Stimulated activated naive CD8-positive, alpha-beta T cell treated with anti-CD3 and anti-CD28 coated beads, Interleukin-15, Interleukin-2, amounts not matched to agents 100 U/mL and 50 U/mL, for 24 hours (primary cell): ENCODE results near the gene CPEB2.

ENCODE experiments used
- ATAC-seq: fragments of 150-1000 bp; cut with Tn5 transposase; one replicate; pipeline ENCODE4 v1.10.0; 2021
- DNase-seq: peaks from one replicate; pipeline ENCODE4 v3.0.0; 2021

CPEB2 gene

DNA sequence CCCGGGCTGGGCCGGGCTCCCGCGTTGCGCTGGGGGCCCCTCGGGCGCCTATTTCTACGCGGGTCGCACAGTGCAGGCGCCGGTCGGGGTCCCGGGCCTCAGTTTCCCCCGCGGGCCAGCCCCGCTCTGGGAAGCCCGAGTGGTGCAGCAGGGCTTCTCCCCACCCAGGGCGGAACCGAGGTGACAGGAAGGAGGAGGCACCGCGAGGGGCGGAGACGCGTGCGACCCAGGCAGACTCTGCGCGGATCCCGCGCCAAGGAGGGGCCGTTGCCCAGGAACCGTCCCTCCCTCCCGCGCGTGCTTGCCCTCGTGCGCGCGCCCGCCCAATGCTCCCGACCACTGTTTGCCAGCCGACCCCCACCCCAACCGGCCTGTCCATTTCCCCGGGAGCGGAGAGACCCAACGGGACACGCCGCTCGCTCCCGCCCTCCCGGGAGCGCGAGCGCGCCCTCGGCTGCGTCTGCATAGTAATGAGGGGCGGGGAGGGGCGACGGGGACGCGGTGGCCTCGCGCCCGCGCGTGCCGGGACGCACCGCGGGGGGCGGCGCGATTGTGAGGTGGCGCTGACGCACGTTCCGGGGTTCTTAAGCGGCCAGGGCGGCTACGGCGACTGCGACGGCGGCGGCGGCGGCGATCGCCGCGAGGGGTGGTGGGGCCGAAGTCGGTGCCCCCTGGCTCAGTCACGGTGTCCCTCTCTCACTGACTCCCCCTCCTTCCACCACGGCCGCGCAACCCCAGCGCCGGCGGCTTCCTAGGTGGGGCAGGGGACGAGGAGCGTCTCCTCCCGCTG is at the start of gene CPEB2:
TSS of gene CPEB2 (plus strand) at position 613 of the 790 bp plus-strand sequence. CDS start 193 bp downstream, outside the sequence.
- DNase-seq, result peak; percentile 91
- ATAC-seq, result peak; percentile 78

DNA sequence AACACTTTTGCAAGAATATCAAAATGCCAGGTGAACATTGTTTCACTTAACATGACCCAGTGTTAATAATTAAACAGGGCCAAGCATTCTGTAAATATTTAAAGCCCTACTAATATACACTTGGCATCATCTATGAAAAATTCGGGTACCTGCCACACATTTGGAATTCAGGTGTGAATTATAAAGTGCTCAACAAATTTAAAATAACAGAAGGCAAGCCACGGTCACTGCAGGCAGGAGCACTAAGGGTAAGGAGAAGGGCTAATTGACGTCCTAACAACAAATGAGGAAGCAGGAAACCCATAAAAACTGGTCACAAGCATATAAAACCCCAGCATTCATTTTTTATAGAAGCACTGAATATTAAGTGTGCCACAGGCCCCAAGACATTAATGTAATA is 43.8 kb upstream of the CPEB2 start:
- ATAC-seq (no peak), DNase-seq (no peak)

DNA sequence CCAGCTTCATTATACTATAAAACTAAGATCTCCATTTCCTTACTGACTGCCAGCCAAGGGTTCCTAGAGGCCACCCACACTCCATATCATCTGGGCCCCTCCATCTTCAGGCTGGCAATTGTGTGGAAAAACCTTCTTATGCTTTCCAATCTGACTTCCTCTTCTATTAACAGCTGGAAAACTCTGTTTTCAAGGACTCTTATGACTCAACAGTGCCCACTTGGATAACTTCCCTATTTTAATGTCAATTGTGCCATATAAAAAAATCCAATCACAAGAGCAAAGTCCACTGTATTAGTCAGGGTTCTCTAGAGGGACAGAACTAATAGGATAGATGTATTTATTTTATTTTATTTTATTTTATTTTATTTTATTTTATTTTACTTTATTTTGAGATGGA is 41.0 kb upstream of the CPEB2 start:
- no peak for DNase-seq
- ATAC-seq, result no peak

DNA sequence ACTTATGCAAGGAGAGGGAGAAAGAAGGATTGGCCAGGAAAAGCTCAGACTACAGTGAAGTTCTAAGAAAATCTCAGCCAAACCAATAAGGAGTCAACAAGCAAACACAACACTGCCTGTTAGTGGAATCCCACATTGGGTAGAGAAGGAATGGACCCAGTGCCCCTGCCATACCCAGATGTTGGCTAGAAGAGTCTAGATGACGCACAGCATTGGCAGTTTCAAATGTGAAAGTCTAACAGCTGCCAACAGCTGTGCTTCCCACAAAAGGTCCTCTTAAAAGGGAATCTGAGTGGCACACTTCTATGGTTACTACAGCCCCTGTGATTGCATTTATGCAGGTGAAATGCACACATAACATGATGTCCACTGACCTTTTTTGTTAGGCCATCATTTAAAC is 37.2 kb upstream of the CPEB2 start:
- ATAC-seq, result no peak
- DNase-seq, result no peak

DNA sequence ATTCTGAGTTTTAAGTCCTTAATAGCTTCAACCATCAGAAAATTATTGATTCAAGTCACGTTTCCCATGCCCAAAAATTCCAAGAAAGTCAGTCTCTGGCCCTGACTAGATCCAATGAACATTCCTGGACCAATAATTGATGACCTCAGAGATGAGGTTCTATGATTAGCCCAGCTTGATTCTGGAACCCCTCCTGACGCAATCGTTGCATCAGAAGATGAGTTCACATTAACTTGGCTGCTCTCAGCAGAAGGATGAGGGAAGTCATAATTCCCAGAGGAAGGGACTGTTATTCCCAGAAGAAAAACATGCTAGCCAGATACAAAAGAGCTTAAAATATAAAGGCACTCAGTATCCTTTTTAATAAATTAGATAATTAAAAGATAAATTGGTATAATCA is 34.3 kb upstream of the CPEB2 start:
- DNase-seq (no peak), ATAC-seq (no peak)

DNA sequence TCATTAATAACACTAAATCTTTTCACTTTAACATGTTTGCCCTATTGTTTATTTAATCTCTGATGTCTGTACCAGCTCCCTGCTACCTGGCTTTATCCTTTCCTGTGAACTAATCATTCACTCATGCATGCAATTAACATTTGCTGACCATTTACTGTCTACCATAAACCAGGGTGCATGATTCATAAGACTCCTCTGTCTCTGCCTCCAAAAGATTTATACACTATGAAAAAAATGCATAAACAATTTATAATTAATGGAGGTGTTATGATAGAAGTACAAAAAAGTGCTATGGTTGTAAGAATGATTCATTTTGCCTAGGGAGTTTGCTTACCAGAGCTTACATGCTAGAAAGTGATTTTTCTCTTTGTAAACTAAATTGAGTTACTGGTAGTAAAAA is 24.5 kb upstream of the CPEB2 start:
- ATAC-seq (no peak), DNase-seq (no peak)

DNA sequence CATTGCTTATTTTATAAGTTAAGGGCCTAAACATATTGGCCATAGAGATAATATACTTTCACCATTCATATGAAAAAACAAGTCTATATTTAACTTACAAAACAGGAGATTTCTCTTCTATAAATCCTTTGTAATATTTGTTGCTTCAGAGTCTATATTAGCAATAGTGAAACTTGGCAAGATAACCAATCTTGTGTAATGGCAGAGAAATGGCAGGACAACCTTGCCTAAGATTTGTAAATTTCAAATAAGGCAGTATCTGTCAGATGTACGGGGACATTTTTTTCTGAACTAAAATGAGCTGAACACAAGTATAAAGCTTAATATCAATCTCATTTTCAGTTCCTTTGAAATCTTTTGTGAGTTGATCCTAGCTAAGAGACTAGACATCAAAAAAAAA is 17.8 kb upstream of the CPEB2 start:
- DNase-seq (no peak), ATAC-seq (no peak)

DNA sequence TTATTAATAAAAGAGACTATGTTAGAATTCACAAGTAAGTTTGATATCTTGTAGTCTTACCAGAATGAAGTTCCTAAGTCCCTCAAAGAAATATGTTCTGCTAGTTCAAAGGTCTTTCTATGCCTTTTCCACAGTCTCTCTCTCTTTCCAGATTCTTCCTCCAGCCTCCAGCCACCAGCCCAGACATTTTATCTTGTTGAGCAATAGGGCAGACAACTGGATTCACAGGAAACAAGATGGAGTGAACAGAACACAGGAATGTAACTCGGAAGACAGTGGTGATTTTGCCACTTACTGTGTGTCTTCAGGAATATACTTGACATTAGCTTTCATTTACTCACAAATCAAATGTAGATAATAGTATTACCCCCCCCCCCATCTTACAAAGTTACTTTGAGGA is 17.1 kb upstream of the CPEB2 start:
- no peak for ATAC-seq
- no peak for DNase-seq

DNA sequence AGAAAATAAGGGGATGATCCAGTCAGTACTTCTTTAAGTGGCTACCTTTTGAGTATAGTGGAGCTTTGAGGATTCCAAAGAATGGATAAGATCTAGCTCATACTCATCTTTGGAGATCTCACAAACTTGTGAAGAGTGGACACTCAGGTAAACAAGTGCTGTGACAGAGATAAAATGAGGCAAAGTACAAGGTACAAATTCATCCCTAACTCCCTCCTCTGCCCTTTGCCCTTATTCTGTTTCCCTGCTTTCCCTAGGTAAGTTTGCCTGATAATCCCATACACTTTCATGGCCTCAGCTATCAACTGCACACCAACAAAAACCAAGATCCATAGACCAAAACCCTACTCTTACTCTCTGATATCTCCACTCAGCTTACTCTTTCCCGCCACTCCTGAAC is 16.4 kb upstream of the CPEB2 start:
- ATAC-seq (no peak), DNase-seq (no peak)

DNA sequence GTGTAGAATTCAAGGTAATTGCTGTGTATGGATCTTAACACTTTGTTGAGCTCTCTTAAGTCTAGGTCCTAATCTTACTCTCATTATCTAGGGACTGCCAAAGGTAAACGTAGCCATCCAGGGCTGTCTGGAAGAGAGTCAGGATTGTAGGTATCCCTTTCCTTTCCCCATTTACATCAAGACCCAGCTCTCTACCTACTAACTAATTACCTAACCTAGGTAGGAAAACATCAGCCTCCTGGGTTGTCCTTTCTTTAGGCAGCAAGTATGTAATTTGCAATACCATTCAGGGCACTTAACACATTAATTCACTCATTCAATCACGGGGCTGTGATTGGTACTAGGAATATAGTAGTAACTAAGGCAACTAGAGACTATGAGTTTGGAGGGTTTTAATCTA is 15.2 kb upstream of the CPEB2 start:
- ATAC-seq (no peak), DNase-seq (no peak)

DNA sequence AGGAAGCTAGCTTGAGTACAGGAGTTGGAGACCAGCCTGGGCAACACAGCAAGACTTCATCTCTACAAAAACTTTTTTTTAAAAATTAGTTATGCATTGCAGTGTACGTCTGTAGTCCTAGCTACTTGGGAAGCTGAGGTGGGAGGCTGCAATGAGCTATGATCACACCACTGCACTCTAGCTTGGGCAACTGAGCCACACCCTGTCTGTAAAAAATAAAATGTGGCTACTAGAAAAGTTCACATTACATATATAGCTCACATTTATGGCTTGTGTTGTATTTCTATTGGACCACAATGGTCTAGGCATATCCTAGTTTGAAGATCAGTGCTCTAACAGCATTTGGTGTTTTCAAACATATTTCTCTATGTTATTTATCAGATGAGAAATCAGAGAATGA is 11.8 kb upstream of the CPEB2 start:
- ATAC-seq, result no peak
- no peak for DNase-seq

DNA sequence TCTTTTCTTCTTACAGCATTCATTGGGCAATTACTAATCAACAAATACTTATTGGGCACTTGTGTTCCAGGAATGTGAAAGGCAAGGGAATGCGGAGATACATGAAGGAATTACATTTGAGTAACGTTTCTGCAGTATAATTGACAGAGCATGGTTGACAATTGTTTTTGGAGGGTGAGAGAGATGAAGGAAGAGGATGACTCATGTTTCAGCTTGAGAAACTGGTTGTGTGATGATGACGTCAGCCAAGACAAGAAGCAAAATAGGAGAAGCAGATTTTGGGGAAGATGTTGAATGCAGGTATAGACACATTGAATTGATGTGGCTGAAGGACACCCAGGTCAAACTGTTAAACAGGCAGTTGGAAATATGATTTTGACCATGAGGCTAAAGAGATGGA is 8.0 kb upstream of the CPEB2 start:
- DNase-seq (no peak), ATAC-seq (no peak)

DNA sequence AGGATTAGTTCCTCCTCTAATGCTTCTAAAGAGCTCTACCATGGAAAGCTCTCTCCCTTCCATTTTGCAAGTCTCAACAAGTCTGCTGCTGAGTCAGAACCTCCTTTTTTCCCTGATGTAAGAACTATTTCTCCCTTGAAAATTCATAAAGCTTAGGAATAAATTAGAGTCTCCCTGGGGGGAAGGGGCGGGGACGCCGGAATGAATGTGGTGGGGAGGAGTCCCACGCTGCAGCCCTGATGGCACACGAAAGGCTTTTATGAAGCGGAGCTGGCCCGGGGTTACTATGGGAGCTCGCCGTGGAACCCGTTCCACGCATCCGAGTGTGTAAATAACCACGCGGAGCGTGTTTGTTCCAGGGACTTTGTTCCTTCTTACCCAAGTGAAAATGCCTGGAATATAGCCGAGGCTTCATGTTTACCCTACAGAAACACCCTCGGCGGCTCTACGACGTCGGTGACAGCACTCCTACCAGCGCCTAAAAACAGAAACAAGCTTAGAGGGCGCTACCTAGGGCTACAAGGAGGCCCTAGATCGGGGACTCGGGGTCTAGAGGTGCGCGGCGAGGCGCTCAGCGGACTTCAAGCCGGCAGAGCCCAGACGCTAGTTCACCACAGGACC is 923 bp upstream of the CPEB2 start:
- DNase-seq, result peak; percentile 57
- ATAC-seq, result peak; percentile 28

DNA sequence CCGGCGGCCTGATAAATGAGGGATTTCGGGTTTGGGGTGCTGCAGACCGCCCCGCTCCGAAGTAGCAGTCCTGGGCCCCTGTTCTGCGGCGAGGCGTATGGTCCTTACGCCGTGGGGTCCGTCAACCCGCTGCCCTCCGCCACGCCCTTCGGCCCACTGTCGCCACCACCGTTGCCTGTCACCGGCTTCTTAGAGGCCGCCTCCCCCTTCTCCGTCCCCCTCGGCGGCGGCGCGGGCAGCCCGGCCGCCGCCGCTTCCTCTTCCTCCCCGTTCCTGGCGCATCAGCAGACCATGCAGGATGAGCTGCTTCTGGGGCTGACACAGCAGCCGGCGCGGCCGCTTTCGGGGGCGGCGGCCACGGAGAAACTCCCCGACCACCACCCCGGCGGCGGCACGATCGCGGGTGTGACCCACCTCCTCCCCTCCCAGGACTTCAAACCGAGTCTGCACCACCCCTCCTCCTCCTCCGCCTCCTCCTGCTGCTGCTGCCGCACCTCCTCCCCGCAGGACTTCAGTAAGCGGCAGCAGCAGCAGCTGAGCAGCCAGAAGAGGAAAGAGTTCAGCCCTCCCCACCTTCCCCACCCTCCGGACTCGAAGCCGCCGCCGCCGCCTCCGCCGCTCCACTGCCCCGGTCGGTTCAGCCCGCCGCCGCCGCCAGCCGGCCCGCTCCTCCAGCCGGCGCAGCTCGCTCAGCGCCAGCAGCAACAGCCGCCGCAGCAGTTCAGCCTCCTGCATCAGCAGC is 549 bp downstream of the CPEB2 start:
- peak; percentile 19 for ATAC-seq
- DNase-seq, result peak; percentile 75

DNA sequence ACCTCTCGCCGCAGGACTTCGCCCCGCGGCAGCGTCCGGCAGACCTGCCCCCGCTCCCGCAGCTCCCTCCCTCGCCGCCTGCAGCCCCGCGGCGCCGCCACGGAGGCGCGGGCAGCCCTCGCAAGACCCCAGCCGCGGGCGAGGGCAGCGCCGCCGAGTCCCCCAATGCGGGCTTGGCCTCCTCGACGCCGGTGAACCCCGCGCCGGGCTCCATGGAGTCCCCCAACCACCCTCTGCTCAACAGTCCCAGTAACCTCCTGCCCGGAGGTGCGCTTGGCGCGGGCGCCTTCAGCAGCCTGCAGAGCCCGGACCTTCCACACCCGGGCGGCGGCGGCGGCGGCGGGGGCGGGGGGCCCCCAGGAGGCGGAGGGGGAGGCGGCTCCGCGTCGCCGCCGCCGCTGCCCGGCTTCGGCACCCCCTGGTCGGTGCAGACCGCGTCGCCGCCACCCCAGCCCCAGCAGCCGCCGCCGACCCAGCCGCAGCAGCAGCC is 1.2 kb downstream of the CPEB2 start:
- peak; percentile 71 for DNase-seq

DNA sequence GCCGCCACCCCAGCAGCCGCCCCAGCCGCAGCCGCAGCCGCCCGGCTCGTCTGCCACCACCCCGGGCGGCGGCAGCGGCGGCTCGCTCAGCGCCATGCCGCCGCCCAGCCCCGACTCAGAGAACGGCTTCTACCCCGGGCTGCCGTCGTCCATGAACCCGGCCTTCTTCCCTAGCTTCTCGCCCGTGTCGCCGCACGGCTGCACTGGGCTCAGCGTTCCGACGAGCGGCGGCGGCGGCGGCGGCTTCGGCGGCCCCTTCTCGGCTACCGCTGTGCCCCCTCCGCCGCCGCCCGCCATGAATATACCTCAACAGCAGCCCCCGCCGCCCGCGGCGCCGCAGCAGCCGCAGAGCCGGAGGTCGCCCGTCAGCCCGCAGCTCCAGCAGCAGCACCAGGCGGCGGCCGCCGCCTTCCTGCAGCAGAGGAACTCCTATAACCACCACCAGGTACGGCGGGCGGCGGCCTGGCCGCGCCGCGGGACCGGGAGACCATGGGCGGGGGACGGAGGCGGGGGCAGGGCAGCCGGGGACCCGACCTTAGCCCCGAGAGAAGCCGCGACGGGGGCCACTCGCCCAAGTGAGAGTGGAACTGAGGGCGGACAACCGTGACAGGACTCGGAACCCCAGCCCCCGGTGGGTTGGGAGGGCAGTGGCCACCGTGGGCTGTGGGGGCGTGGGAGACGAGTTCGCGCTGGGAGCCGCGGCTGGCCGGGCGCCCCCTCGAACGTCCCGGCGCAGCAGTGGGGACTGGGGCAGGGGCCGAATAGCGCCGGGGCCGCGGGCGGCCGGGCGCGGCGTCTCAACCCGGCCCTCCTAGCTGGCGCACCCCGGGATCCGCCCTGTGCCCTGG is 1.8 kb downstream of the CPEB2 start:
- ATAC-seq, result no peak
- peak; percentile 53 for DNase-seq

More for the DNA sequence above, 1.2 kb downstream of the CPEB2 start:
- peak; percentile 9 for ATAC-seq

DNA sequence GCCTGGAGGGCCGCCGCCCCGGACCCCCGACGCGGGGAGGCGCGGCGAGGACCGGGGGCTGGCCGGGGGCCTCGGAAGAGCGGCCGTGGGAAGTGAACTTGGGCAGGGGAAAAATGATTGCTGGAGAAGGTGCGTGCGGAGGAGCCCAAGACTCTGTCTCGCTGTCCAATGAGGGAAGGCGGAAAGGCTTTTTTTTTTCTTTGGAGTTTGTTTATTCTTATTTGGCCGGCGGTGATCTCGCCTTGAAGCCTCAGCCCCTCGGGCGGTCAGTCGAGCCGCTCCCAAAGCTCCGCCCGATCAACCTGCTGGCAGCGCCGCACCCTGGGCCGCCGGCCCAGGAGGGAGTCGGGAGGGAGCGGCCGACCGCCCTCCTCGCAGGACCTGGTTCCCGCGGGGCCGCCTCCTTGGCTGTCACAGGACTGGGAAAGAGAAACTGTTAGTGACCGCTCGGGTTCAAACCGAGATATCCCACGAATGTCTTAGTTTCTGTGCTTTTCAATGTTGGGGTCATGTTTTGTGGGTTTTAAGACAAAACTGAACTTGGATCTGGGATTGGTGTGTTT is 2.5 kb downstream of the CPEB2 start:
- ATAC-seq (no peak), DNase-seq (peak; percentile 65)

DNA sequence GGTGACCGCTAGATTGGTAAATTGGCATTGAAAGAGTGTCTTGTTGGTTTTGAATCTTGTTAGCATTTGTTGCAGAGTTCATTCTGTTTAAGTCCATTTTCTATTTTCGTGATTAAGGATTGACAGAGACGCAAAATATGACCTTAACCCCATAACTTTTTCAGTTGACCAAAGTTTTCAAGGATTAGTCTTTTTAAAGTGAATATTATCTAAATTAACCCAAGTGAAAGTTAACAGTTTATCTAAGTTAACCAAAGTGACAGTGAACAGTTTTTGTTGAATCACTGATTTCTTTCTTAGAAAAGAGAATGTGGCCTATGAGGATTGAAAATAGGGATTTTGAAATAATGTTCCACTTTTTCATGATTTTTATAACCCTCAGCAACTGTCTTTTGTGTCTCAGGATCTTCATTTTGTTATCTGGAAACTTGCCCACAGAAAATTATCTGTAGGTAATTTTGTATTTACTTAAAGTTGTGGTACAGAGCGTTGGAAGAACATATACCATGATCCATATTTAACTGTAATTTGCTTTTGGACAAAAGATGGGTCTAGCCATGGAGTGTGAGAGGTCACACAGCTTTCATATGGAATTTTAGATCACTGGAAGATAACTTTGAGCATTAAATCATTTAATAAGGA is 3.3 kb downstream of the CPEB2 start:
- no peak for DNase-seq
- ATAC-seq, result no peak

DNA sequence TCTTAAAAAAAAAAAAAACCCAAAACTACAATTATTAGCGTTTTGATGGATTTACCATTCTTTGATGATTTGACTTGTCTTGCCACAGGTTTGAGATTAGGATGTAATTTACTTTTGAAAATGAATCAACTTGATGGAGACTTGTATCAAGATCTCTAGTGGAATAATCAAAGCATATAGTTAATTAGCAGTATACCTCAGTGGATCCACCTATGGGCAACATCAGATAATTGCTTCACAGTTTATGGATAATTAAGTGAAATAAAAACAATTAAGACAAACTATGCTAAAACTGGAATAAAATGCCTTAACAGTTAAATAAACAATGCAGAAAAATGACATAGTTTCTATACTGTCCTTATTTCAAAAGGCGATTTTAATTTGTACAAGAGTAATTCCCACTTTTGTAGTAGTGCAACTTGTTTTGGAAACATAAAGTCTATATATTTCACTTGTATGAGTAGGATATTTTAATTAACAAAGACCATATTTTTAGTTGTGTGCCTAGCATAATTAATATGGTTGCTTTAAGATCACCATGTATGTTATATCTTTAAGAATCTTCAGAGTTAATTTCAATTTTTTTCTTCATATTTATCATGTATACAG is 4.2 kb downstream of the CPEB2 start:
- DNase-seq (no peak), ATAC-seq (no peak)

DNA sequence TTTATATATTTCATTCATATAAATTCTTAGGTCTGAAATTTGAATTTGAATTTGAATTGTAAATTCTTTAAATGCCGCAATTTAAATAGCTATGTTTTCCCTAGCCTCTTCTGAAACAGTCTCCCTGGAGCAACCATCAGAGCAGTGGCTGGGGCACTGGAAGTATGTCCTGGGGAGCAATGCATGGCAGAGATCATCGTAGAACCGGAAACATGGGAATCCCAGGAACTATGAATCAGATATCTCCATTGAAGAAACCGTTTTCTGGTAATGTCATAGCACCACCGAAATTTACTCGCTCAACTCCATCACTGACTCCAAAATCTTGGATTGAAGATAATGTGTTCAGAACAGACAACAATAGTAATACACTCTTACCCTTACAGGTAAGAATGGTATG is 4.9 kb downstream of the CPEB2 start:
- ATAC-seq (no peak), DNase-seq (no peak)

DNA sequence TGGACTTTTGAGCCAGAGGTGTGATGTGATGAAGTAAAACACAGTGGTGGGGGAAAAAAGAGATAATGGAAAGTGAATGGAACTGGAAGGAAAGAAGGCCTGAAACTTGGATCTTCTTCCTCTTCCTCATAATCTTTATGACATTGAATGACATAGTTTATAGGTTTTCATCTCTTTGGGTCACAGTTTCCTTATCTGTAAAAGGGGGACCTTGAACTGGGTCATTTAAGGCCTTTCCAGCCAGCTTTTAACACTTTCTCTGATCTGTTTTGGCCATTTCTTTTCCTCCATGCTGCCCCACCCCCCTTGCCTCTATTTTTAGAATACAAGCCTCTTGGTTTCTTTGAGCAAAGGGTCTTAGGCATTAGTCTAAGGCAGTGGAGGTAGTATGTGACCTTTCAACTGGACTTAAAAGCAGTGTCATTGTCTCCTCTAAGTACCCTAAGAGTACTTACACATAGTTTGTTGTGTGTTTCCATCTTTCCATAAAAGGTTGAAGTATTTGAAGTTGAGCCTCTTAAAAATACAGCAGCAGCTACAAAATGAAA is 7.8 kb downstream of the CPEB2 start:
- DNase-seq, result no peak
- no peak for ATAC-seq
